ENCODE data around the gene ALG3. TPM values are rescaled to one million over a fixed set of nuclear protein-coding genes. Genes with fewer than 3 reads are reported as not detected.

The ALG3 gene
- total RNA-seq, 1 experiment from 2014 or later = 62.2 TPM

DNA sequence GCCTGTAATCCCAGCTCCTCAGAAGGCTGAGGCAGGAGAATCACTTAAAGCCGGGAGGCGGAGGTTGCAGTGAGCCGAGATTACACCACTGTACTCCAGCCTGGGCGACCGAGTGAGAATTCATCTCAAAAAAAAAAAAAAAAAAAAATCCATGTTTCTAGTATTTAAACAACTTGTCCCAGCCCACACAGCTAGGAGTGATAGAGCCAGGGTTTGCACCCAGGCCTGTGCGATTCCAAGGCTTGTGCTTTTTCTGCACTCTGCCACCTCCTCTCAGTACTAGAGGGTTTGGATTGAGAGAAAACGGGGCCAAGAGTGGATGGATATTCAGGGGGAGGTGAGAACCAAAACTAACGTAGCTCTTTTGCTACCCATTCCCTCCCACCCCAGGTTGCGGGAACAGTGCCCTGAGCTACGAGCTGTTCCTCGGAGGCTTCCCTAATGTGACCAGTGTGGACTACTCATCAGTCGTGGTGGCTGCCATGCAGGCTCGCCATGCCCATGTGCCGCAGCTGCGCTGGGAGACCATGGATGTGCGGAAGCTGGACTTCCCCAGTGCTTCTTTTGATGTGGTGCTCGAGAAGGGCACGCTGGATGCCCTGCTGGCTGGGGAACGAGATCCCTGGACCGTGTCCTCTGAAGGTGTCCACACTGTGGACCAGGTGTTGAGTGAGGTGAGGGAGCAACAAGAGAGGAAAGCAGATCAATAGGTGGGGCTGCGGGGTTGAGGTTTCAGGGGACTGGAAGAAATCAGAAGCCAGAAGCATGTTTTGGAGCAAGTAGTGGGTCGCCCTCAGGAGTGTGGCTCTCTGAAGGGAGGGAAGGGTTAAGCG lies 8.5 kb upstream of the ALG3 start:
- Histone ChIP-seq H2BK15ac (ENCODE audit: low read depth, low read length) (no peak overlapping the region), H3K4me2 (ENCODE audit: insufficient read depth, insufficient read length, low read length) (no peak overlapping the region), H3K56ac (ENCODE audit: insufficient read length, low read depth, low read length) (no peak overlapping the region), H2AK5ac (ENCODE audit: insufficient read length, low read length) (no peak overlapping the region), H3K4me1 (ENCODE audit: insufficient read depth, low read length) (no peaks in the 10 kb centered on the region), H3K9ac (ENCODE audit: extremely low read depth, insufficient read length, low read length) (no peak overlapping the region), H4K5ac (ENCODE audit: insufficient read length, low read depth, low read length) (no peak overlapping the region), H3K79me1 (ENCODE audit: insufficient read depth, low read depth, low read length, poor library complexity, severe bottlenecking) (no peaks in the 10 kb centered on the region), H2BK5ac (ENCODE audit: insufficient read length, low read length) (no peak overlapping the region), H3K14ac (ENCODE audit: insufficient read depth, low read length) (no peak overlapping the region), H4K91ac (ENCODE audit: insufficient read length, low read depth, low read length) (no peak overlapping the region), H3K27ac (ENCODE audit: insufficient read length, low read depth, low read length) (no peak overlapping the region), H3K23me2 (ENCODE audit: insufficient read length, low read depth, low read length, poor library complexity, severe bottlenecking) (peaks cover 17% of the 10 kb centered on the region), H3T11ph (ENCODE audit: low read length) (no peak overlapping the region), H3K18ac (ENCODE audit: insufficient read length, low read depth, low read length) (no peak overlapping the region), H3K27me3 (ENCODE audit: insufficient read depth, low read length) (peaks cover 10% of the 10 kb centered on the region; the same call in 1 of the 2 replicates), H2AFZ (ENCODE audit: low read length) (no peak overlapping the region), H4K8ac (replicated peaks; ENCODE audit: insufficient read length, low read depth, low read length) (no peak overlapping the region), H4K20me1 (ENCODE audit: control insufficient read depth, insufficient read depth, insufficient read length) (no peaks in the 10 kb centered on the region), H3K4ac (ENCODE audit: low read depth, low read length) (no peak overlapping the region), H3K9me3 (ENCODE audit: control insufficient read depth, low read depth, low read length) (no peaks in the 10 kb centered on the region), H2BK20ac (ENCODE audit: low read depth, low read length, poor library complexity, severe bottlenecking) (no peak overlapping the region), H2BK120ac (ENCODE audit: low read depth, low read length, poor library complexity, severe bottlenecking) (no peak overlapping the region), H3K23ac (ENCODE audit: insufficient read length, low read depth, low read length) (no peak overlapping the region), H3K79me2 (ENCODE audit: insufficient read depth, low read length) (no peaks in the 10 kb centered on the region), H2BK12ac (ENCODE audit: insufficient read length, low read depth, low read length) (no peak overlapping the region)
- TF ChIP-seq, protein P1, sequence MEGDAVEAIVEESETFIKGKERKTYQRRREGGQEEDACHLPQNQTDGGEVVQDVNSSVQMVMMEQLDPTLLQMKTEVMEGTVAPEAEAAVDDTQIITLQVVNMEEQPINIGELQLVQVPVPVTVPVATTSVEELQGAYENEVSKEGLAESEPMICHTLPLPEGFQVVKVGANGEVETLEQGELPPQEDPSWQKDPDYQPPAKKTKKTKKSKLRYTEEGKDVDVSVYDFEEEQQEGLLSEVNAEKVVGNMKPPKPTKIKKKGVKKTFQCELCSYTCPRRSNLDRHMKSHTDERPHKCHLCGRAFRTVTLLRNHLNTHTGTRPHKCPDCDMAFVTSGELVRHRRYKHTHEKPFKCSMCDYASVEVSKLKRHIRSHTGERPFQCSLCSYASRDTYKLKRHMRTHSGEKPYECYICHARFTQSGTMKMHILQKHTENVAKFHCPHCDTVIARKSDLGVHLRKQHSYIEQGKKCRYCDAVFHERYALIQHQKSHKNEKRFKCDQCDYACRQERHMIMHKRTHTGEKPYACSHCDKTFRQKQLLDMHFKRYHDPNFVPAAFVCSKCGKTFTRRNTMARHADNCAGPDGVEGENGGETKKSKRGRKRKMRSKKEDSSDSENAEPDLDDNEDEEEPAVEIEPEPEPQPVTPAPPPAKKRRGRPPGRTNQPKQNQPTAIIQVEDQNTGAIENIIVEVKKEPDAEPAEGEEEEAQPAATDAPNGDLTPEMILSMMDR (conservative IDR thresholded peaks at IDR 0.05) = no peak
- Mint-ChIP-seq H3K4me3 (no peak overlapping the region), H3K4me1 (peaks cover 14 to 16% of the 10 kb centered on the region in 2 experiments), H3K27me3 (ENCODE audit: low read depth) (peaks cover 43% of the 10 kb centered on the region), H3K27ac (no peak overlapping the region; a peak in 1 of 7 replicates), H3K9me3 (no peaks in the 10 kb centered on the region), H3K36me3 (ENCODE audit: insufficient read depth in 1 of 3, low read depth in 3 of 3) (peaks cover 0 to 8% (median 0%) of the 10 kb centered on the region in 3 experiments; a peak in 2 of 7 replicates)
- no CpG with 5 or more reads among the region's 23 CpGs for WGBS (ENCODE audit: extremely low coverage, insufficient read length, low lambda C conversion rate)
- no peak for DNase-seq
